Left lung (tissue), 10 donors: ENCODE results near the gene MIER2. TPM values are rescaled to one million over a fixed set of nuclear protein-coding genes. Genes with fewer than 3 reads are reported as not detected.
"Not testable (repeated sequence)": the region's sequence is repeated elsewhere in the genome, so short reads cannot be mapped to it uniquely, and the experiment has no call there.

Source experiments
- ATAC-seq: fragments of 200-7000 bp; cut with Tn5 transposase; one replicate; pipeline ENCODE4 v1.9.1; 2020; ENCODE audit warnings: moderate library complexity
- DNase-seq, 4 donors: peaks; one replicate each; pipeline ENCODE4 v3.0.0-alpha.2; 2013 to 2020
- H3K27ac ChIP-seq, 2 donors: fragments of 200-600 bp; sonication (generic) in 1 of 2; one replicate each; pipeline versions ENCODE4 v1.5.0 to v1.8.0; 2020 to 2021
- H3K27me3 ChIP-seq, 2 donors: fragments of 200-600 bp; sonication (generic) in 1 of 2; one replicate each; pipeline versions ENCODE4 v1.5.0 to v1.8.0; 2020 to 2021
- H3K36me3 ChIP-seq, 2 donors: fragments of 200-600 bp; sonication (generic) in 1 of 2; one replicate each; pipeline versions ENCODE4 v1.5.0 to v1.8.0; 2020 to 2021
- H3K4me1 ChIP-seq, 2 donors: fragments of 200-600 bp; one replicate each; pipeline ENCODE4 v1.8.0; 2021
- H3K4me3 ChIP-seq, 2 donors: fragments of 200-600 bp; sonication (generic) in 1 of 2; one replicate each; pipeline versions ENCODE4 v1.5.0 to v1.8.0; 2020 to 2021; ENCODE audit warnings: mild to moderate bottlenecking in 1 of 2
- H3K9me3 ChIP-seq, 2 donors: fragments of 200-600 bp; sonication (generic) in 1 of 2; one replicate each; pipeline versions ENCODE4 v1.5.0 to v1.8.0; 2020 to 2021
- CTCF ChIP-seq, 2 donors: fragments of 200-600 bp; sonication (generic) in 1 of 2; IDR thresholded peaks; one replicate each; pipeline versions ENCODE4 v1.5.0 to v1.8.0; 2021; ENCODE audit warnings: antibody characterized with exemption in 2 of 2
- intact Hi-C, 2 donors: fragments of 100-400 bp; cut with DNase I; formaldehyde crosslinking; loops; one replicate each; pipeline versions ENCODE4 v1.11.2 to v1.14.2; 2022
- polyA plus RNA-seq, 6 donors: library from polyadenylated mRNA; unstranded; fragments of 120-200 nt; gene quantifications; one replicate each; pipeline ENCODE4 v1.2.1, GENCODE V29; 2013; ENCODE audit not compliant: insufficient read length in 6 of 6
- total RNA-seq, 2 donors: library from RNA; stranded (reverse); fragmentation: NEBNext Ultra II Directional; extraction: Animal tissue kit (Norgen Biotek cat#: 25700); gene quantifications; one replicate each; pipeline ENCODE4 v1.2.1, GENCODE V29; 2021
- donor health status: DM: no; HTN: yes; CAD: no.
- donor health status: DM: no; HTN: no; CAD: no.

Gene MIER2
- total and polyA plus RNA-seq, 8 donors: 20.3 to 41.6 (median 26.8) TPM

GRCh38 chr19:269241-269640 lies 75.4 kb downstream of the MIER2 start:
- ATAC-seq (no peak), DNase-seq (no peak)
- no peaks in the 10 kb centered on the region for H3K9me3 ChIP-seq
- H3K4me1 ChIP-seq: peaks cover 0 to 13% of the 10 kb centered on the region in 2 donors
- no peaks in the 10 kb centered on the region for H3K36me3 ChIP-seq
- H3K4me3 ChIP-seq: no peak overlapping the region
- H3K27me3 ChIP-seq: peaks cover 16 to 55% of the 10 kb centered on the region in 2 donors
- intact Hi-C loops: no loop called here
- TF ChIP-seq CTCF (IDR thresholded peaks at IDR 0.05): no peak
- H3K27ac ChIP-seq: no peak overlapping the region

GRCh38 chr19:262125-262524 lies 82.5 kb downstream of the MIER2 start:
- H3K36me3 ChIP-seq: no peaks in the 10 kb centered on the region
- H3K4me1 ChIP-seq: peaks cover 0 to 7% of the 10 kb centered on the region in 2 donors
- no peak for ATAC-seq
- no peaks in the 10 kb centered on the region for H3K9me3 ChIP-seq
- peaks cover 16 to 45% of the 10 kb centered on the region in 2 donors for H3K27me3 ChIP-seq
- TF ChIP-seq CTCF (IDR thresholded peaks at IDR 0.05): no peak
- DNase-seq: no peak
- no peak overlapping the region for H3K4me3 ChIP-seq
- no peak overlapping the region for H3K27ac ChIP-seq
- intact Hi-C loops: no loop called here

- peaks cover 0 to 23% of the 10 kb centered on the region in 2 donors for H3K27me3 ChIP-seq
- H3K27ac ChIP-seq, H3K9me3 ChIP-seq, ATAC-seq, DNase-seq, H3K4me3 ChIP-seq, H3K4me1 ChIP-seq, H3K36me3 ChIP-seq, intact Hi-C loops: not testable (repeated sequence)
These were observed 87.8 kb downstream of the MIER2 start for GRCh38 chr19:256804-257203.

Other genes starting within 250 kb of the MIER2 start
- not detected for gene OR4F17, start 237.7 kb downstream of the MIER2 start, total RNA-seq
- not detected for gene OR4F17, start 237.7 kb downstream of the MIER2 start, polyA plus RNA-seq
- 10 to 100 TPM in 1 of 2 donors, 1 to 10 TPM in 1; 3.2 to 13.8 TPM for gene PLPP2, start 53.4 kb downstream of the MIER2 start, total RNA-seq
- 1 to 10 TPM; 3.4 to 7.3 (median 5.2) TPM for gene PLPP2, start 53.4 kb downstream of the MIER2 start, polyA plus RNA-seq
- 1 to 10 TPM; 1.1 to 2.4 TPM for gene C2CD4C, start 64.4 kb upstream of the MIER2 start, total RNA-seq
- gene C2CD4C, start 64.4 kb upstream of the MIER2 start, polyA plus RNA-seq: 1 to 10 TPM in 2 of 6 donors, under 1 TPM in 4; 0.27 to 1.1 (median 0.65) TPM
- 10 to 100 TPM; 16.8 to 34.5 TPM for gene SHC2, start 116.2 kb upstream of the MIER2 start, total RNA-seq
- 10 to 100 TPM; 16.0 to 28.1 (median 20.2) TPM for gene SHC2, start 116.2 kb upstream of the MIER2 start, polyA plus RNA-seq
- gene MADCAM1, start 151.7 kb upstream of the MIER2 start, total RNA-seq: under 1 TPM in 1 of 2 donors, not detected in 1; 0.52 TPM
- 10 to 100 TPM in 3 of 6 donors, 1 to 10 TPM in 3; 4.9 to 11.7 (median 8.9) TPM for gene MADCAM1, start 151.7 kb upstream of the MIER2 start, polyA plus RNA-seq
- gene TPGS1, start 162.7 kb upstream of the MIER2 start, total RNA-seq: 10 to 100 TPM; 18.0 to 18.2 TPM
- 10 to 100 TPM in 1 of 6 donors, 1 to 10 TPM in 5; 3.5 to 10.2 (median 6.7) TPM for gene TPGS1, start 162.7 kb upstream of the MIER2 start, polyA plus RNA-seq
- 10 to 100 TPM; 50.9 to 55.5 TPM for gene CDC34, start 187.0 kb upstream of the MIER2 start, total RNA-seq
- gene CDC34, start 187.0 kb upstream of the MIER2 start, polyA plus RNA-seq: 10 to 100 TPM; 42.7 to 62.3 (median 55.0) TPM
- 1 to 10 TPM; 1.4 TPM for gene GZMM, start 199.3 kb upstream of the MIER2 start, total RNA-seq
- 1 to 10 TPM in 1 of 6 donors, under 1 TPM in 4, not detected in 1; 0.45 to 1.1 (median 0.65) TPM for gene GZMM, start 199.3 kb upstream of the MIER2 start, polyA plus RNA-seq
- 100 to 1,000 TPM; 339 to 457 TPM for gene BSG, start 227.8 kb upstream of the MIER2 start, total RNA-seq
- 100 to 1,000 TPM; 259 to 372 (median 302) TPM for gene BSG, start 227.8 kb upstream of the MIER2 start, polyA plus RNA-seq
- gene HCN2, start 245.1 kb upstream of the MIER2 start, total RNA-seq: under 1 TPM; 0.38 to 0.50 TPM
- gene HCN2, start 245.1 kb upstream of the MIER2 start, polyA plus RNA-seq: under 1 TPM; 0.06 to 0.21 (median 0.13) TPM